SIG-M5 treated with dmso at 0.1 percent for 504 hours (cell line): ENCODE data around the gene IQGAP3.

Experiments used
- DNase-seq: peaks from one replicate; lab custom pipeline; 2025; ENCODE audit not compliant: unreplicated experiment; lab: John Stamatoyannopoulos, UW

The IQGAP3 gene

GRCh38 chr1:156546267-156546666 lies 26.1 kb downstream of the IQGAP3 start:
- DNase-seq, result no peak

DNA sequence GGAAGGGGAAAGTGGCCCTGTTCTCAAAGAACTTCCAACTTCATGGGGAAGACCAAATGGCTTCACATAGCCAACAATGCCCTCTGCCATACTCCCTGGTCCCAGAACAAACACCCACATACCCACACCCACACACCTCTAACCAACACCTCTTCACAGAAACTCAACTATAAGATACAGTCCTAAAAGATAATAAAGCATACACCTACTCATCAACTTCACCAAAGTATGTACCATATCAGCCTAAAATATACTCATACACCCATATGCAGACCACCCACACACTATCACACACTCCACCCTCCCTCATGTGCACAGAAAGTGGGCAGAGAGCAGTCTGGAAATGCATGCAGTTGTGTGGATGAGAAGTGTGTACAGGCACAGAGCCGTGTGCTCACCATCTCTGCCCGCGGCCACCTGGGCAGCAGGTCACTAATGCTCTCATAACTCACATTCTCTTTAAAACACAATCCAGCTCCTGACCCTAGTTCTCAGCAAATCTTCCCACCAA lies 27.7 kb downstream of the IQGAP3 start:
- no peak for DNase-seq

- no peak for DNase-seq
Observed at GRCh38 chr1:156543066-156543465, 29.3 kb downstream of the IQGAP3 start.

DNA sequence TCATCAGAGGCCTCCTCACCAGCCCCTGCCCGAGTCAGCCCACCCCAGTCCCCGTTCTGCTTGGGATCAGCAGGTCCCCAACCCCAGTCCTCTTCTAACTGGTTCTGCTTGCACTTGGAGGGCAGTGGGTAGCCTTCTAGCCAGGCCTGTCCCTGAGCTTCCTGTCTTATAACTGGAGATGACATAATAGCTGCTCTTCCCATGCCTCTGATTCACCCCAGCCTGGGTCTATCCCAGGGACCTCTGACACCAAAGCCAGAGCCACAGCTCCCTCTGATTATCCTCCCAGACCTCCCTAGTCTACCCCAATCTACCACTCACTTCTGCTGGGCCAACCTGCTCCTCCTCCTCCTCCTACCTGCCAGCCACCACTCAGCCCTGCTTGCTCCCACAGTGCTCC lies 31.4 kb downstream of the IQGAP3 start:
- no peak for DNase-seq

GRCh38 chr1:156539818-156540355 lies 32.5 kb downstream of the IQGAP3 start:
- no peak for DNase-seq

- DNase-seq, result no peak
Observed at GRCh38 chr1:156538711-156539440, 33.5 kb downstream of the IQGAP3 start.

- DNase-seq, result no peak
Observed at GRCh38 chr1:156537027-156537426, 35.3 kb downstream of the IQGAP3 start.

- no peak for DNase-seq
Observed at GRCh38 chr1:156534424-156535060, 37.8 kb downstream of the IQGAP3 start.

DNA sequence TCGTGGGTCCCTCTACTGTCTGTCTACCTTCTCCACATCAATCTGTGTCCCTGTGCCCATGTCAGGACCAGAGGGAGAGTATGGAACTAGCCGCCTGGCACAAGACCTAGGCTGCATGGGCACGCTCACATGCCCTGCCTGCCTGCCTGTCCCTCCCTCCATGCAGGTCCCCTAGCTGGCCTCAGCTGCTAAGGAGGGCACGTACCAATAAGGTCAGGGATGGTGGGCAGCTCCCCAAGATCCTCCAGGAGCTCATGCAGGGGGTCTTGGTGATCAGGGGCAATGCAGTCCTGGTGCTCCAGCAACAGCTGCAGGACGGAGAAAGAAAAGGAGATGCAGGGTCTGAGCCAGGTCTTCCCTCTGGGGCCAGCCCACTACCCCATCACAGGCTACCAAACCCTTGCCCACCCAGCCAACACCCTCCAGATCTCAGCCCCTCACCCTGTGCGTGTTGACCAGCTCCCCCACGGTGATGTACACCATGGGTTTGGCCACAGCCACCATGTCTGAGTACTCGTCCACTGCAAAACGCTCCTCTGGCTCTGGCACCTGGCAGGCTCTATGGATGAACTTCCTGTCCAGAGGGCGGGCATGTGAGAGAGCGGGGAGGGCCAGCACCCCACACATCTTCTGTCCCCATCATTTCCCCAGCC lies 38.7 kb downstream of the IQGAP3 start:
- no peak for DNase-seq

DNA sequence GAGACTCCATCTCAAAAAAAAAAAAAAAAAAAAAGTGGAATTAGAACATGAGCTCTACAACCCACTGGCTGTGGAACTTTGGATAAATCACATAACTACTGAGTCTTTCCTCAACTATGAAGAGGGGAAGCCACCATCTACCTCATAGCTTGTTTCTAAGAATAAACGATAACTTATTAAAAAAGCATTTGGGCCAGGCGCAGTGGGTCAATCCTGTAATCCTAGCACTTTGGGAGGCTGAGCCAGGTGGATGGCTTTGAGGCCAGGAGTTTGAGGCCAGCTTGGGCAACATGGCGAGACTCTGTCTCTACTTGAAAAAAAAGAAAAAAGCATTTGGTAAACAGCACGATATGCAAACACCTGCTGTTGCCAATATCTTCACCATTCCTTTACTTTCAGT lies 40.0 kb downstream of the IQGAP3 start:
- no peak for DNase-seq

DNA sequence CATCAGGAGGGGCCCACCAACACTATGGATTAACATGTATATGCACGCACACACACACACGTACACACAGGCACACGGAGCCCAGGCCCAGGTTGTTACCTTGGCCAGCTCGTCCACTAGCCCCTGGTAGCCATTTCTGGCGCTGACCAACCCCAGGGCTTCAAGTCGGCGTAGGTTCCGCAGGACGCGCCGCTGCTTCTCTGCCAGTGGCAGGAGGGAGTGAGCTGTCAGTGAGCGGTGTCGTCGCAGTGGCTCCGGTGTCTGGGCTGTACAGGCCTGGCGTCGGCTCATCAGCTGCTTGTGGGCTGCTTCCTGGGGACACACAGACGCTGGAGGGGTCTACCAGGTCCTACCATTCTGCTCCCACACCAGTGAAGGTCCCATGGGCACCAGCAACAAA lies 42.4 kb downstream of the IQGAP3 start:
- DNase-seq, result no peak

DNA sequence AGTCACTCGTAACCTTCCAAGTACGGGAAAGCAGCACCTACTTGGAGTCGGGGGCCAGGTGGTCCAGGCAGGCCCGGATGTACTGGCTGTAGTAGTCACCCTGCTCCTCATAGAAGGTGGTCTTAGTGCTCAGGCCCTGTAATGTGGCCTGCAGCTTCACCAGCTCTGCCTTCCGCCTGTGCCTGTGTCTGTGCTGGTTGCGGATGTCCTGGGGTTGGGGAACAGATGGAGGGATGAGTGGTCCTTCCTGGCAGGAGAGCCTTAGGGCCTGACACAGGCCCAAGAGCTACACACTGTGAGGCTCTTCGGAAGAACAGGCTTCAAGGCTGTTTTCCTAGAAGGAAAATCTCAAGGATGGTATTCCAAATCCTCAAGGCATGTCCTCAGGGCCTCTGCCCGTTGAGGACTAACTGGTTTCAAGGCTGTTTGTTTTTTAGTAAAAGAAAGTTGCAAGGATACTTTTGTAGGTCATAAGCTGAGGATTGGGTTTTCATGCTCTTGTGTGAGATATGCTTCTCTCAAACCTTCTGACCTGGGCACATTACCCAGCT lies 43.4 kb downstream of the IQGAP3 start:
- DNase-seq, result no peak

GRCh38 chr1:156528231-156528630 lies 44.1 kb downstream of the IQGAP3 start:
- DNase-seq, result no peak

DNA sequence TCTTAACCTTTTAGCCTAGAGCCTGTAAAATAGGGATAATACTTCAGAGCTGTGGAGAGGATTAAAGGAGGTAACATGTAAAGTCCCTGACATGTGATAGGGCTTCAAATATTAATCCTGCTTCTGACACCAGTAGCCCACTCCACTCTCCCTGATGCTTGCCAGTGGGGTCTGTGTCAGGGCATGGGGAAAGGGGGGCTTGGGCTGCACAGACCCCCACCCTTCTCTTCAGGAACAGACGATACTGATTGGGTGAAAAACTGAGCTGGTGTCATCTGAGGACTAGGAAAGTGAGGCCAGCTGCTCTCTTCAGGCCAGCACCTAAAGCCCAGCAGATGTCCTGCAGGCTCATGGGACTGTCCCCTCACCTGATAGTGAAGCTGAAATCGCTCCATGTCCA lies 44.8 kb downstream of the IQGAP3 start:
- no peak for DNase-seq

GRCh38 chr1:156525856-156526489 lies 46.4 kb downstream of the IQGAP3 start:
- no peak for DNase-seq

- peak; percentile 80 for DNase-seq
Observed at GRCh38 chr1:156525071-156525501, 47.3 kb downstream of the IQGAP3 start.

- DNase-seq, result peak; percentile 96
Observed at GRCh38 chr1:156524481-156524869, 47.9 kb downstream of the IQGAP3 start.

GRCh38 chr1:156523801-156524480 lies 48.4 kb downstream of the IQGAP3 start:
- peak; percentile 64 for DNase-seq

DNA sequence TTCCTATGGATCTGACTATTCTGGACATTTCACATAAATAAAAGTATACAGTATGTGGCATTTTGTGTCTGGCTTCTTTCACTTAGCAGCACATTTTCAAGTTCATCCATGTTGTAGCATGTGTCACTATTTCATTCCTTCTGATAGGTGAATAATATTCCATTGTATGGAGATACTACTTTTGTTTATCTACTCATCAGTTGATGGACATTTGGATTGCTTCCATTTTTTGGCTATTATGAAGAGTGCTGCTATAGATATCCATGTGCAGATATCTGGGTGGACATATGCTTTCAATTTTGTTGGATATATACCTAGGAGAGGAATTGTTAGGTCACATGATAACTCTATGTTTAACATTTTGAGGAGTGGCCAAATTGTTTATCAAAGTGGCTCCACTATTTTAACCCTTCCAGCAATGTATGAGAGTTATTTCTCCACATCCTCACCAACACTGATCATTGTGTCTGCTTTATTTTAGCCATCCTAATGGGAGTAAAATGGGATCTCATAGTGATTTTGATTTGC lies 49.9 kb downstream of the IQGAP3 start:
- DNase-seq, result no peak

- no peak for DNase-seq
Observed at GRCh38 chr1:156517748-156518147, 54.6 kb downstream of the IQGAP3 start.
